HG03196 (cell line): Measurements from ENCODE around the gene MTCL1.

Experiments
- ATAC-seq: cut with Tn5 transposase; IDR thresholded peaks from one replicate; pipeline ENCODE4 v1.9.1; 2021; ENCODE audit not compliant: unreplicated experiment

MTCL1 gene

DNA sequence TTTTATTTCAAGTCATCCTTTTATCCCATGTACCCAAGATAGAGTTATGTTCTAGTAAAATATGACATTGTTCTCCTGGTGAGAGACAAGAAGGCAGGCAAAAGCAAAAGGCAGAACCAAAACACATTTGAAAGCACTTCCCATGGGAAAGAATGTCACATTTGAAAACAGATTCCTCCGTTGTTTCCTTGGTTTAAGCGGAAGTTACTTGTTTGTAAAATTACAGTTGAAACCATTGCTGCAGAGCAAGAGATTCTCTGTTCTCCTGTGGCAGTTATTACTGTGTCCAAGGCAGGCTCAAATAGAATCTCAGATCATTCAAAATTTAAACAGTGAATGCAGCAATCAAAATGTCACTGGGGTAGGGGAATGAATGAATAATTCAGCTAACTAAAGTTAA lies 149.6 kb downstream of the MTCL1 start:
- no peak for ATAC-seq

DNA sequence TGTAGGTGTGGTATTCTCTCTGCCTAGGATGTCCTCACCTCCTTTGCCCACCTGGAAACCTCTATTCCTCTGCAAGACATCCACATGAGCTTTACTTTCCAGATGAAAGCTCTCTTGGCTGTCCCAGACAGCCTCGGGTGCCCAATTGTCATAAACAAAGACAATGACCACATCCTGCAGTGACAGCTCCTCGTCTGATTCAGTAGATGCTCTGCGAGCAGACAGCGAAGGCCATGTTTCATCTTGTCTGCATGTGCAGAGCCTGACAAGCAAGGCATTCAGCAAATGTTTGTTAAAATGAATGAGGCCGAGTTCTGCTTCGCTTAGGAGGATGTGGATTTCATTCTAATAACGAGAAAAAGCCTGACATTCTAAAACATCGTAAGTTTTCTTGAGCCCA lies 150.9 kb downstream of the MTCL1 start:
- no peak for ATAC-seq

DNA sequence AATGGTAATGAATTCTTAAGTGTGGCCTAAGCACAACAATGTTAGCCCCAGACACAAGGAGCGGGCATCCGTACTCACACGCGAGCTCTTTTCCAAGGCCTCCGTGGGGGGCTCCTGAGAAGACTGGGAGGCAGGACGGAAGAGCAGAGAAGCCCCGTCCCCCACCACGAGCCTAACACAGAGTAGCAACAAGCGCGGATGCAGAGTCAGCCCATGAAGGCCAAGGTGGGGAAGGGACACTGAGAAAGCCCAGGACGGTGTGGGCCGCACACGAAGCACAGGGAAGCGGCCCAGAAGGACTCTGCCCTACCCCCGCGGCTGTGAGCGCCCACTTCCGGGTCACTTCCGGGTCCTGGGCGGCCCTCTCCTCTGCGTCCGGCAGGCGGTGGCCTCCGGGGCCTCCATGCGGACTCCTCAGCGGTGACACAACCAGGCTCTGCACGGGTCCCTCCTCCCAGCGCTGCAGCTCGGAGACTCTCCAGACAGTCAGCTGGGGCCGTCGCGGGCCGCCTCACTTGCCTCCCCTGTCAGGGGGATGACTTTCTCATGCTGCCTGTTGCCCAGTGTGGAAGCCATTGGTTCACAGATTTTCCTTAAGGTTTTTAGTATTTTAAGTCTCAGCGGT lies 151.5 kb downstream of the MTCL1 start:
- no peak for ATAC-seq

DNA sequence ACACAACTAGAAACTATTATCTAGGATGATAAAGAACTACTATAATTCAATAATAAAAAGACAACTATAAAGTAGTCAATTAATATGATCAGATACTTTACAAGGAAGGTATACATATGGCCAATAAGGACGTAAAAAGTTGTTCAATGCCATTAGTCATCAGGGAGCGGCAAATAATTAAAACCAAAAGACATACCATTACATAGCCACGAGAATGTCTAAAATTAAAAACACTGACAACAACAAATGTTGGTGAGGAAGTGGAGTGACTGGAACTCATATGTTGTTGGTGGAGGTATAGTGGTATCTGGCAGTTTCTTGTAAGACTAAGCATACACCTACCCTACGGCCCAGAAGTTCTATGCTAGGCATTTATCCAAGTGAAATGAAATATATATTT lies 152.4 kb downstream of the MTCL1 start:
- no peak for ATAC-seq

DNA sequence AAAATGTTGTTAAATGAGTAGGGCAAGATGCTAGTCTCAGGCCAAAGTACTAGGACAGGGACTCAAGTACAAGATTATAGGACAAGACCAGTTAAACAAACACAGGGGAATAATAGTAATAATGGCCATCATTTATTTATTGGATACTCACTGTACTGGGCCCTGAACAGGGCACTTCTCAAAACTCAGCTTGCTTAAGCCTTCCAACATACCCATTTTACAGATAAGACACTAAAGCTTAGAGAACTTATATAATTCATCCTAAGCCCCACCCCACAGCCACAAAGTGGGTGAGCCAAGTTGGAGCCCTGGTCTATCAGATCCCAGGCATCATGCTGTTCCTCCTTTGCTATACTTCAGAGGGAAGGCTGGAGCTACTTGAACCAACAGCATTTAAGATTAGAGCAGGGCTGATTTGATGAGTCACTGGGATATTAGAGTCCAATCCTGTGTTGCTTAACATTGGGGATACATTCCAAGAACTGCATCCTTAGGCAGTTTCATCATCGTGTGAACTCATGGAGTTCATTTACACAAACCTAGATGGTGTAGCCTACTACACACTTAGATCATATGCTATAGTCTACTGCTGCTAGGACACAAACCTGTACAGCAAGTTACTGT lies 153.6 kb downstream of the MTCL1 start:
- no peak for ATAC-seq

DNA sequence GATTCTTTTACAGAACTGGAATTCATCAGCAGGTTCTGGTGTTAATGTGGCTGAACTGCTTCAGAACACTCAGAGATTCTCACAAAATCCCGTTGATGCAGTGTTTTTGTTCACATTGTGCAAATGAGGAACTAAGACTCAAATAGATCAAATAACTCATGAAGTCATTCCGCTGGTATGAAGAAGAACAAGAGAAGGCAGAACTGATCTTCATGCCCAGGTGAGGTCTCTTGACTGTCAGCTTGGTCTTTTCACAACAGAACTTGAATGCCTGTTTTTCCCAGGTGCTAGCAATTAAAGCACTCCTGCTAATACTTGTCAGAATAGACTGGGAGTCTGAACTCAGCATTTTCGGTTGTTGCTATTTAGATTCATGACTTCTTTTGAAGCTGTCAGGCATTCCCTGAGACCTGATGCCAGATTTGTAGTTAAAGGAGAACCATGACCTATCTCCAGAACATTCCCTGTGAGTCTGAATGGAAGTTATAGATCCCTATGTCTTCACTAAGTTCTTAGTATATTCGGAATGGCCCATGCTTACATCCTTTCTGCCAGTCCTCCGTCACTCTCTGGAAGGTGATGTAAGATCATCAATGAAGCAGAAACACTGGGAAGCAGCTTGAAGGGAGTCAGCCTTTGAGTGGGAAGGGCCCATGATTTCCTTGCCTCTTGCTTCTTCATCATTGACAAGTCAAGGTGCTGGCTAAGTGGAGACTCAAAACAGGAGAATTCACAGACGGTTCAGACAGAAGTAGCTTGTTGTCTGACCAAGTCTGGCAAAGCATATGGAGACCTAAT lies 155.7 kb downstream of the MTCL1 start:
- ATAC-seq: no peak

DNA sequence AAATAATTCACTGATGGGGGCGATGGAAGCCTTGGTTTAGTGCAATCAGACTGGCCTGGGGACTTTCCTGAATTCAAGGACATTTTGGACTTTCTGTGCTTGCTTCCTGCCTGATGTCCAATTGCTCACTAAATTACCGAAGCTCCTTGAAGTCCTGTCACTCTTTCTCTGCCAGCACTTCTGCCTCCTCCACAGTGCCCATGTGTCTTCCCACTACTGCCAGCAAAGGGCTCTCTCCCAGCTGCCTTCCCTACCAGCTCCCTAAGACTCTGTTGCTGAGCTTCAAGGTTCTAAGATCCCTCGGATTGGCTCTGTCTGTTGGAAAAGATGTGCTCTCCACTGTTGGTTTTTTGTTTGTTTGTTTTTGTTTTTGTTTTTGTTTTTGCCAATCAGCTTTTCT lies 158.1 kb downstream of the MTCL1 start:
- ATAC-seq: no peak

DNA sequence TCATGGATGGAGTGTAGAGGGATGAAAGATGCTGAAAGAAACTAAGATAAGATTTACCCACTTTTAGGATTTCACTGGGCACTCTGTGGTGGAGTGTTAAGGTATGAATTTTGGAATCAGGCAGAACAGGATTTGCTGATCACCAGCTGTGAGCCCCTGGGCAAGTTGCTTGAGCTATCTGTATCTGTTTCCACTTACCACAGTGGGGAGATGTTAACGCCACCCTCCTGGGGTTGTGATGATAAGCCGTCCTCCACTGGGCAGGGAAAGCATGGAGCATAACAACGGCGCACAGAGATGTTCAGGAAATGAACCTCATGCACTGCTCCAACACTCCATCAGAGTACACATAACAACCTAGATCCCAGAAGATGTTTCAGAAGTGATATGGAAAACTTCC lies 160.6 kb downstream of the MTCL1 start:
- ATAC-seq: no peak

DNA sequence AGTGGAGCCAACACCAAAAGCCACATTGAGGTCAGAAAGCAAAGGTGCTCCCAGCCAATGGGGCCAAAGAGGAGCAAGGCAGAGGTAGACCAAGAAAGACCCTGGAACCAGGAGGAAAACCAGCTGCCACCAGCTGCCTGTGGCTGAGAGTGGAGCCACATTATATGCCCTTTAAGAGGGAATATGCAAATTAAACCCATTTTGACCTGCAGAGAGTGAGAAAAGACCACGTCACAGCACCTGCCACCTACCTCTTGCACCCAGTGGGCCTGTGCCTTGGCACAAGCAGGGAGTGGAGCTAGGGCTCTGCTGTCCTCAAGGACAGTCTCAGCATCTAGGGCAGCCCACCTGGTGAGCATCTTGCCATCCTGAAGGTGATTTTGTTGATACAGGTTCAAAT lies 161.3 kb downstream of the MTCL1 start:
- ATAC-seq: no peak

DNA sequence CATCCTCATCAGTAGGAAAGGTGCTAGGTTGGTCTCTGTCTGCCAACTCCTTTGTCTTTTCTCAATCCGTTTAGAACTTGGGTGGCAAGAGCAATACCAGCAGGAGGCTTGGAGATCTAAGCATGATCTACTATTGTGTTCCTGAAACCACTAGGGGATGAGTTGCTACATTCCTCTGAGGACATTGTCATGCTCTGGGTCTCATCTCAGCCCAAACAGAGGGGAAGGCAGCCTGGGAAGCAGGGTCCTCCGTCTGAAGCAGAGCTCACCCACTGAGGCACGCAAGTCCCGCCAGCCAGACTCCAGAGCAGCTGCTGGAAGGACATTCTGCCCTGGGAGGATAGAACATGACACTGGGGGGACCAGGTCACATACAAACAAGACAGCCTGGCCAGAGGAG lies 162.9 kb downstream of the MTCL1 start:
- ATAC-seq: no peak

DNA sequence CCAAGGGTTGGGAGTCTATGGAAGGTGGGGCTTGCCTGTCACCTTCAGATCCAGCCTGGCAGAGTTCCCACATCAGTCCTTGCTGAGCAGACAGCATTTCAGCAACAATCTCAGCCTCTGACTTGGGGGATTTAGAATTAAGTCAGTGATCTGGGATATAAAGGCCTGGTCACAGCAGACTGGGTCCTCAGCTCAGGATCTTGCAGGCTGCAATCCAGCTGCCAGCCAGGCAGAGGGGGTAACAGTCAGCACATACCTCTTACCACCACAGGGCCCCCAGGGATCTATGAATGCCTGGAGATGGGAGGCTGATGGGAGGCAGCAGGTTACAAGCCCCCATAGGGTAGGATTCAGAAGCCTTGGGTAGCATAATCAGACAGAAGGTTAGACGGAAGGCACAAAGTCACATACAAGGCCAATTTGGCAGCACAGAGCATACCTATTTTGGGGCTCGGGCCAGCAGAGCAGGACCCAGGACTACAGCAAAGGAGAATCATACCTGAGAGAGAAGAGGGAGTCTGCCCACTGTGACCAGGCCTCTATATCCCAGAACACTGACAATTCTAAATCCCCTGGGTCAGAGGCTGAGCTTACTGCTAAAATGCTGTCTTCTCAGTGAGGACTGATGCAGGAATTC lies 163.5 kb downstream of the MTCL1 start:
- no peak for ATAC-seq

DNA sequence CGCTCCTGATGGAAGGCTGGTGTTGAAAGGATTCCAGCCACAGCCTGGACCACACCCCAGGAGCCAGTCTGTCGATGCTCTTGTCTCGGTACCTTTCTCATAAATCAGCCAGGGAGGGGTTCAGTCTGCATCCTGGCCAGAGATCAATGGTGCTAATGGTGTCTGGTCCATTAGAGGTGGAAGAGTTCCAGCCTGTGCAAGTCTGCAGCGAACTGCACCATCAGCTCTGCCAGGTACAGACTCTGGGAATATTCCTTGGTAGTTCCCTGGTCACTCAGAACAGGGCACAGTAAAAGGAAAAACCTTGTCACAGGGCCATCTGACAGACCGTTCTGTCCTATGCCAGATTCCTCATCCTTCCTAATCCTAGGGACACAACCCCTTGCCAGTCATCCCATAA lies 164.3 kb downstream of the MTCL1 start:
- ATAC-seq: no peak

DNA sequence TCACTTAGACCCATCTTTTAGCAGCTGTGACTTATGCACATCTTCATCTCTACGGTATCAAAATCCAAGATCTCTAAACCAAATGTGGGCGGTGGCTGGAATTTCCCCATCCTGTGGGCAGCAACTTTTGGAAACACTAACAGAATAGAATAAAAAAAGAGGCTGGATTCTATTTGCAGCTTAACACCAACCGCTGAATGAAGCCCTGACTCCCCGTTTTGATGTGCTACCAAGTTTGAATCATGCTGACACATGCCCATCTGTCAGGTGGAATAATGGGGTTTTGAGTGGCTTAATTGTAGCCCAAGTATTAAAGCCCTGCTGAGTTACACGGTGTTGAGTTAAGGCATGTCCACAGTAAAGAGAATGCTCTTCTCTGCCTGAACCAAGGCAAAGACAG lies 165.2 kb downstream of the MTCL1 start:
- no peak for ATAC-seq

DNA sequence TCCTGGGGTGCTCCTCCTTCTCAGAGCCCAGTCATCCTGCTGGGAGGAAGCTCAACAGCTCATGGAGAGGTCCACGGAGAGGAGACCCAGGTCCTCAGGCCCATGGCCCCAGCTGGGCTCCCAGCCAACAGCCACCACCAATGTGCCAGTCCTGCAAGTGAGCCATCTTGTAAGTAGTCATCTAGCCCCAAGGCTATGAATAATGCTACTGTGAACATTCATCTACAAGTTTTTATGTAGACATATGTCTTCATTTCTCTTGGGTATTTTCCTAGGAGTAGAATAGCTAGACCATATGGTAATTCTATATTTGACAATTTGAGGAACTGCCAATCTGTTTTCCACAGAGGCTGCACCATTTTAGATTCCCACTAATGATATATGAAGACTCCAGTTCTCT lies 166.1 kb downstream of the MTCL1 start:
- no peak for ATAC-seq

DNA sequence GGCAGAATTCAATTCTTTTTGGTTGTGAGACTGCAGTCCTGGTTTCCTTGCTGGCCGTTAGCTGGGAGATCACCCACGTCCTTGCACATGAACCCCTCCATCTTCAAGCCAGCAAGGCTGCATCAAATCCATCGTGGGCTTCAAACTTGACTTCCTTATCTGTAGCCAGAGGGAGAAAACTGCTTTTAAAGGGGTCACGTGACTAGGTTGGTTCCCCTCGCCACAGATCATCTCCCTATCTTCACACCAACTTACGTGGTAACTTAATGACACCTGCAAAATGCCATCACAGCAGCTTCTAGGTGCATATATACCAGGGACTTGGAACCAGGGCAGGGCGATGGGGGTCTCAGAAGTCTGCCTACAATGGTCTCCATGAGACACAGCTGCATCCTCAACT lies 169.5 kb downstream of the MTCL1 start:
- ATAC-seq: no peak

DNA sequence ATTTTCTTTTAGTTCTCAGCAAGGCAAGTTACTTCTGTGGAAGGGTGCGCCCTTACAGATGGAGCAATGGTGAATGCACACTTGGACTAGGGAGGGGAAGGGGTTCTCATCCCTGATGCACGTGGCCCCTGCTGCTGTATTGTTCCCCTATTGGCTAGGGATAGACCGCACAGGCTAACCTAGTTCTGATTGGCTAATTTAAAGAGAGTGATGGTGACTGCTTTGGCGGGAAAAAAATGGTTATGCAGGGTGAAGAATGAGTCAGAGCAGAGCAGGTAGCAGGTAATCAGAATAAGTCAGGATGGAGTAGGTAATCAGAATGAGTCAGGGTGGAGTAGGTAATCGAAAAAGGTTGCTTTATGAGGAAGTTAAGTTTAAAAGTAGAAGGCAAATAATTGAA lies 171.5 kb downstream of the MTCL1 start:
- ATAC-seq: no peak

DNA sequence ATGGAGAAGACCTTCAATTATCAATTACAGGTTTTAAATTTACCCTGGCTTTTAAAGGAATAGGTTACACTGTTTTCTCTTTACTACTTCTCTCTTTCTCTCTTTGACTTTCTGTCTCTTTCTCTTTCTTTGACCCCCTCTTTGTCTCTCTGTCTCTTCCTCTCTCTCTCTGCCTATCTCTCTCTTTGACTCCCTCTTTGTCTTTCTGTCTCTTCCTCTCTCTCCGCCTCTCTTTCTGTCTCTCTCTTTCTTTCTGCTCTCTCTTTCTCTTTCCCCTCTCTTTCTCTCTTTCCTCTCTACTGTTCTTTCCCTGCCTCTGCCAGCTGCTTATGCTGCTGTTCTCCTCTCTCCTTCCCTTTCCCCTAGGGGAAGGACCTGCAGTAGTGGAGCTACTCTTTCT lies 175.7 kb downstream of the MTCL1 start:
- ATAC-seq: no peak
